Colon (tissue), 2 donors: Measurements from ENCODE around the gene LCNL1.

ENCODE experiments used
- FAIRE-seq: peaks from 2 replicates; lab custom pipeline; 2012; peaks lifted over from hg19 to GRCh38; lab: Jason Lieb, UNC
- donor health status: control.
- donor health status: control.

LCNL1 gene

GRCh38 chr9:137012694-137013570 is 30.1 kb downstream of the LCNL1 start:
- no peak for FAIRE-seq

- no peak for FAIRE-seq
Observed at GRCh38 chr9:137013571-137013940, 30.8 kb downstream of the LCNL1 start.

- FAIRE-seq: no peak
Observed at GRCh38 chr9:137014166-137014565, 31.4 kb downstream of the LCNL1 start.

GRCh38 chr9:137014776-137015539 is 32.2 kb downstream of the LCNL1 start:
- FAIRE-seq: no peak

GRCh38 chr9:137015540-137015930 is 32.7 kb downstream of the LCNL1 start:
- no peak for FAIRE-seq

- FAIRE-seq: no peak
Observed at GRCh38 chr9:137015976-137016375, 33.2 kb downstream of the LCNL1 start.

GRCh38 chr9:137016436-137016835 is 33.6 kb downstream of the LCNL1 start:
- no peak for FAIRE-seq

GRCh38 chr9:137017071-137017470 is 34.3 kb downstream of the LCNL1 start:
- FAIRE-seq: no peak

- FAIRE-seq: no peak
Observed at GRCh38 chr9:137017791-137018497, 35.2 kb downstream of the LCNL1 start.

GRCh38 chr9:137018761-137019559 is 36.2 kb downstream of the LCNL1 start:
- FAIRE-seq: no peak

- no peak for FAIRE-seq
Observed at GRCh38 chr9:137019891-137020683, 37.3 kb downstream of the LCNL1 start.

GRCh38 chr9:137020771-137021567 is 38.2 kb downstream of the LCNL1 start:
- no peak for FAIRE-seq

GRCh38 chr9:137021568-137021978 is 38.8 kb downstream of the LCNL1 start:
- FAIRE-seq: no peak

GRCh38 chr9:137021979-137022661 is 39.3 kb downstream of the LCNL1 start:
- FAIRE-seq: no peak

- no peak for FAIRE-seq
Observed at GRCh38 chr9:137022662-137023008, 39.8 kb downstream of the LCNL1 start.

- no peak for FAIRE-seq
Observed at GRCh38 chr9:137023157-137023556, 40.4 kb downstream of the LCNL1 start.

- FAIRE-seq: no peak
Observed at GRCh38 chr9:137023583-137023991, 40.8 kb downstream of the LCNL1 start.

GRCh38 chr9:137025517-137025966 is 42.7 kb downstream of the LCNL1 start:
- no peak for FAIRE-seq

- no peak for FAIRE-seq
Observed at GRCh38 chr9:137026384-137026783, 43.6 kb downstream of the LCNL1 start.

GRCh38 chr9:137026828-137027227 is 44.0 kb downstream of the LCNL1 start:
- FAIRE-seq: no peak
